ENCODE data around the gene SMAD6.

GRCh38 chr15:66826507-66826906 is 124.5 kb downstream of the SMAD6 start:
- no peak for TF ChIP-seq CTCF (IDR thresholded peaks at IDR 0.05)
- TF ChIP-seq YY1 (IDR thresholded peaks at IDR 0.05; ENCODE audit: low read depth) = no peak
- no peak for TF ChIP-seq POLR2AphosphoS5 (IDR thresholded peaks at IDR 0.05; ENCODE audit: low read depth, low read length)
- no peak for TF ChIP-seq NRF1 (IDR thresholded peaks at IDR 0.05; ENCODE audit: low read depth, low read length)
- no peak for TF ChIP-seq FOXM1 (IDR thresholded peaks at IDR 0.05; ENCODE audit: low read depth)
- TF ChIP-seq FOSL2 (IDR thresholded peaks at IDR 0.05; ENCODE audit: borderline replicate concordance, low read depth) = no peak
- no peak for TF ChIP-seq TAF1 (IDR thresholded peaks at IDR 0.05; ENCODE audit: borderline replicate concordance, low read depth, low read length)
- no peak for TF ChIP-seq RCOR1 (IDR thresholded peaks at IDR 0.05; ENCODE audit: low read length)
- no peak for TF ChIP-seq EP300 (IDR thresholded peaks at IDR 0.05; ENCODE audit: borderline replicate concordance in 1 of 2, low read depth in 1 of 2, low read length in 1 of 2)
- no peak for TF ChIP-seq MAX (IDR thresholded peaks at IDR 0.05; ENCODE audit: low read depth)
- TF ChIP-seq EZH2phosphoT487 (IDR thresholded peaks at IDR 0.05; ENCODE audit: borderline replicate concordance, low read depth) = no peak
- TF ChIP-seq SIN3A (IDR thresholded peaks at IDR 0.05; ENCODE audit: borderline replicate concordance, low read depth, low read length) = no peak
- TF ChIP-seq PBX3 (IDR thresholded peaks at IDR 0.05) = no peak

Data from SK-N-SH (cell line).